GM12872 (cell line): Measurements from ENCODE around the gene CCDC83.

Source experiments
- TF ChIP-seq, protein P1 (sequence below): IDR thresholded peaks from 3 replicates; pipeline ENCODE4 v1.5.1; 2011; ENCODE audit warnings: low read depth, mild to moderate bottlenecking, low read length, moderate library complexity; ENCODE audit not compliant: insufficient read depth

Gene CCDC83

DNA sequence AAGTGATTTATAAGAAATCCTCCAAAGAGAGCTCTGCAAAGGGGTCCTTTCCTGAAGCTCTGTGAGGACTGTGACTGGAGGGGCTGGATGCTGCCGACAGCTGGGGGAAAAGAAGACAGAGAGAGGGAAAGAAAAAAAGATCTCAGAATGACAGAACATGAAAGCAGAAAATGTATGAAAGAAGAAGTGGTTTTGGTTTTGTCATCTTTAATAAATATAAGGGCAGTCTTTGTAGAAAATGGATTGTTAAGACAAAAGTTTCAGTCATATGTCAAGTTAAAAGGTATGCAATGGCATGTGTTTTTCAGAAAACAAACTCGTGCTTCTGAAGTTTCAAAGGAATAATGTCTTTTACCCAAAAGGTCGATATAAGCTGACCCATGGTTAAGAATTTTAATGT, 105.5 kb downstream of the CCDC83 start:
- TF ChIP-seq, protein P1, sequence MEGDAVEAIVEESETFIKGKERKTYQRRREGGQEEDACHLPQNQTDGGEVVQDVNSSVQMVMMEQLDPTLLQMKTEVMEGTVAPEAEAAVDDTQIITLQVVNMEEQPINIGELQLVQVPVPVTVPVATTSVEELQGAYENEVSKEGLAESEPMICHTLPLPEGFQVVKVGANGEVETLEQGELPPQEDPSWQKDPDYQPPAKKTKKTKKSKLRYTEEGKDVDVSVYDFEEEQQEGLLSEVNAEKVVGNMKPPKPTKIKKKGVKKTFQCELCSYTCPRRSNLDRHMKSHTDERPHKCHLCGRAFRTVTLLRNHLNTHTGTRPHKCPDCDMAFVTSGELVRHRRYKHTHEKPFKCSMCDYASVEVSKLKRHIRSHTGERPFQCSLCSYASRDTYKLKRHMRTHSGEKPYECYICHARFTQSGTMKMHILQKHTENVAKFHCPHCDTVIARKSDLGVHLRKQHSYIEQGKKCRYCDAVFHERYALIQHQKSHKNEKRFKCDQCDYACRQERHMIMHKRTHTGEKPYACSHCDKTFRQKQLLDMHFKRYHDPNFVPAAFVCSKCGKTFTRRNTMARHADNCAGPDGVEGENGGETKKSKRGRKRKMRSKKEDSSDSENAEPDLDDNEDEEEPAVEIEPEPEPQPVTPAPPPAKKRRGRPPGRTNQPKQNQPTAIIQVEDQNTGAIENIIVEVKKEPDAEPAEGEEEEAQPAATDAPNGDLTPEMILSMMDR, result no peak

DNA sequence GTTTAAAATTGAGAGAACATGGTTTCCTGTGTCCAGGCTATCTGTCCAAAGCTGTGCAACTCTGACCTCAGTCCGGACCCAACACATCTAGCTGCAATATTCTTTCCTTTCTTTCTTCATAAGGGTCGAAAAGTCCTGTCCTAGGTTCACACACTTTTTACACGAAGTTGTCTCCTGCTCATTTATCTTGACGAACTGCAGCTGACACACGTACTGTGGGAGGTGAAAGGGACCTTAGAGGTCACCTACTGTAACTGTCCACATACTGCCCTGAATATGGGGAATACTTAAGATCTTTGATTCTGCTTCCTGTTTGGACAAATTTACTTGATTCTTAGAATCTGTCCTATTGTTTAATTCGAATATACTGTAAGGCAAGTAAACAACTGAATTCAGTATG, 105.9 kb downstream of the CCDC83 start:
- TF ChIP-seq, protein P1, result no peak

- TF ChIP-seq, protein P1, result no peak
These were observed 106.8 kb downstream of the CCDC83 start for GRCh38 chr11:85961930-85962363.

GRCh38 chr11:85965202-85965601, 110.0 kb downstream of the CCDC83 start:
- TF ChIP-seq, protein P1, result no peak

- TF ChIP-seq, protein P1, result no peak
These were observed 112.3 kb downstream of the CCDC83 start for GRCh38 chr11:85967457-85967856.
